HG03280 (cell line): ENCODE results near the gene LRP3.
"Not testable (repeated sequence)": the region's sequence is repeated elsewhere in the genome, so short reads cannot be mapped to it uniquely, and the experiment has no call there.

ENCODE experiments used
- ATAC-seq: cut with Tn5 transposase; IDR thresholded peaks from one replicate; pipeline ENCODE4 v1.9.1; 2021; ENCODE audit warnings: mild to moderate bottlenecking, moderate library complexity; ENCODE audit not compliant: unreplicated experiment

The LRP3 gene

DNA sequence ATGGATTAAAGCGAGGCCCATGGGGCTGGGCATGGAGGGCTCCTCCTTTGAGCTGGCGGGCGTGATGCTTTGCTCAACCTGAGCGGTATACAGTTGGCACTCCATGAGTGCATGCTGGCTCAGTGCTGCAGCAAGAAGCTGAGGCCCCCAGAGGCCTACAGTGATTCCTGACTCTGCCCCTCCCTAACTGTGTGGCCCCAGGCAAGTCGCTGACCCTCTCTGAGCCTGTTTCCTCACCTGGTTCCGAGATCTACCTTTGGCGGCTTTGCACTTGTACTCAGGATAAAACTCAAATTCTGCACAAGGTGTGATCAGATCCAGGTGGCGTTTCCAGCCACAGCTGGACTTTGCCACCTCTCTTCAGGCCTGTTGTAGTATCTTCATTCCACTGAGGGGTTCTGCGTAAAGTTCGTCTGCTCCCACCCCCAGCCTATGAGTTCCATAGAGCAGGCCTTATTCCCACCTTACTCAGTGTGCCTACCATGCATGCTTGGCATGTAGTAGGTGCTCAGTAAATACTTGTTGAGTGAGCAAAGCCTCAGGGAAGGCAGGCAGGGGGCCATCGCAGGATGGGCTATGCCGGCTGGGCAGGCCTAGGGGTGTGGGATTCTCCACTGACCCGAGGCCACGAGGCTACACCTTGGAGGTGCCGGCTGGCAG is 7.9 kb downstream of the LRP3 start:
- no peak for ATAC-seq

DNA sequence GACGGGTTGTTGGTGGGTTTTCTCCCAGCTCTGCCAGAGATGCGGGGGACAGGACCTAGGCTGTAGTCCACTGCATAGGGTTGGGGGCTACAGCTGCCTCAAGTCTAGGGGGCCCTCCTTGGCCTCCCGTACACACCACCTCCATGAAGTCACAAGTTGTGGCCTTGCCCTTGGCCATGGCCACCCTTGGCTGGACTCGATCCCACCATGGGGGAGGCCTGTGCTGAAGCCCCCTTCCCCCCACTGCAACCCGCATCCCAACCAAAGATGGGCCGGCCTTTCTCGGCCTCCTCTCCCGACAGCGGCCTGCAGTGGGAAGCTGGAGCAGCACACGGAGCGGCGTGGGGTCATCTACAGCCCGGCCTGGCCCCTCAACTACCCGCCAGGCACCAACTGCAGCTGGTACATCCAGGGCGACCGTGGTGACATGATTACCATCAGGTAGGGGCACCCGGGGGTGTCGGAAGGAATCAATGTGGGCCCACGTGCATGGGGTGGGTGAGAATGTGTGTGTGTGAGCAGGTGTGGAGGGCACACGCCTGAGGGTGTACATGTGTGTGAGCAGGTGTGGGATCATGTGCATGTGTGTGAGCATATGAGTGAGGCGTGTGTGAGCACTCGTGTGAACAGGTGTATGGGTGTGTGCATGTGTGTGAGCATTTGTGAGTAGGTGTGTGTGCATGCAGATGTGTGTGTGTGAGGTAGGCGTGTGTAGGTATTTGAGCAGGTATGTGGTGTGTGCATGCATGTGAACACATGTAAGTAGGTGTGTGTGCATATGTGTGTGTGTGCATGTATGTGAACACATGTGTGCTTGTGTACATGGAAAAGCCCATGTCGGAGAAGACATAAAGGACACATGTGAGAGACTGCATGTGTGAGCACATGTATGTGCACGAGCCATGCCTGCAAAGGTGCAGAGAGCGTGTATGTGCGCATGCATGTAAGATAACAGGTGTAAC is 8.7 kb downstream of the LRP3 start:
- no peak for ATAC-seq

DNA sequence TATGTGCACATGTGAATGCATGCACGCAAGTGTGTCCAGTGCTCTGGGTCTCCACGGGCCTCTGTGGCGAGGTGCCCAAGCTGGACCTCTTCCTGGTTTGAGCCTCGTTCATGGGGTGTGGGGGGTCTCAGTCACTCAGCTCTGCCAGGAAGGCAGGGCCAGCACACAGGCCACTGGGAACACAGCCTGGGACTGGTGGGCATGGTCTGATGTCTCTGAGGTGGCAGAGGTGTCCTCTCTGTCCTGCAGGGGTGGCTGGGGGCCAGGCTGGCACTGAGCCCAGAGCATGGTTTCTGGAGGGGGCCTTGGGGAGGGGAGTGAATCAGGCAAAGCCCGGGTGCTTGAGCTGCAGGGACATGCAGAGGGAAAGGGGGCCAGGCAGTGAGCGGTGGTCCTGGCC is 9.4 kb downstream of the LRP3 start:
- no peak for ATAC-seq

DNA sequence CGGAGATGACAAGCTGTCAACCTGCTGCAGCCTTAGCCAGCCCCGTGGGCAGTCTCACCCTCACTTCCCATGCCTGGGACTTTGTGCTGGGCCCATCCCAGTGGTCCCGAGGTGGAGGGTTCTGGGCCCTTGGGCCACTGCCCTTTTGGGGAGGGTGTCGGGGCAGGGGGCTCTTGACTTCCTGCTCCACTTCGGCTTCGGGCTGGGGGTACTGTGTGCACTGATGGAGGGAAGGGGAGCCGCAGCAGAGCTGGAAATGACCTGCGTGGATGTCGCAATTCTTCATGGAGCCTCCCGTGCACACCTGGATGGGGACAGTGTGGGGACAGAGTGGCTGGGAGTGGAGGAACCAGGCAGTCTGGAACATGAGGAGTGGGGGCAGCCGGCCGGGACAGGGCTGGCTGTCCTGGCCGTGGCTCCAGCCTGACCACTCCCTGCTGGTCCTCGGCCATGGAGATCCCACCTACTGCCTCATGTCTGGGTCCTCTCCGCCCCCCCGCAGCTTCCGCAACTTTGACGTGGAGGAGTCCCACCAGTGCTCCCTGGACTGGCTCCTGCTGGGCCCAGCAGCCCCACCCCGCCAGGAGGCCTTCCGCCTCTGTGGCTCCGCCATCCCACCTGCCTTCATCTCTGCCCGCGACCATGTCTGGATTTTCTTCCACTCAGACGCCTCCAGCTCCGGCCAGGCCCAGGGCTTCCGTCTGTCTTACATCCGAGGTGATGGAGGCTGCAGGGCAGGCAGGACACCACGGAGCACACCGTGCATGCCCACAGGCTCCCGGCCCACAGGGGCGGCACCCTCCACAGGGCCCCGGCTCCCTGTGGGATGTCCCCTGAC is 10.2 kb downstream of the LRP3 start:
- no peak for ATAC-seq

DNA sequence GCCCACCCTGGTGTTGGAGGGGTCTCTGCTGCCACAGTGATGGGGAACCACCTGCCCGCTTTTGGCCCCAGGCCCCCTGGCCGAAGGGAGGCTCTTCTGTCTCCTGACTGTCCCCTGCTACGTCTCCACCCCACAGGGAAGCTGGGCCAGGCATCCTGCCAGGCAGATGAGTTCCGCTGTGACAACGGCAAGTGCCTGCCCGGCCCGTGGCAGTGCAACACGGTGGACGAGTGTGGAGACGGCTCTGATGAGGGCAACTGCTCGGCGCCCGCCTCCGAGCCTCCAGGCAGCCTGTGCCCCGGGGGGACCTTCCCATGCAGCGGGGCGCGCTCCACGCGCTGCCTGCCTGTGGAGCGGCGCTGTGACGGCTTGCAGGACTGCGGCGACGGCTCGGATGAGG is 11.0 kb downstream of the LRP3 start:
- ATAC-seq: no peak

DNA sequence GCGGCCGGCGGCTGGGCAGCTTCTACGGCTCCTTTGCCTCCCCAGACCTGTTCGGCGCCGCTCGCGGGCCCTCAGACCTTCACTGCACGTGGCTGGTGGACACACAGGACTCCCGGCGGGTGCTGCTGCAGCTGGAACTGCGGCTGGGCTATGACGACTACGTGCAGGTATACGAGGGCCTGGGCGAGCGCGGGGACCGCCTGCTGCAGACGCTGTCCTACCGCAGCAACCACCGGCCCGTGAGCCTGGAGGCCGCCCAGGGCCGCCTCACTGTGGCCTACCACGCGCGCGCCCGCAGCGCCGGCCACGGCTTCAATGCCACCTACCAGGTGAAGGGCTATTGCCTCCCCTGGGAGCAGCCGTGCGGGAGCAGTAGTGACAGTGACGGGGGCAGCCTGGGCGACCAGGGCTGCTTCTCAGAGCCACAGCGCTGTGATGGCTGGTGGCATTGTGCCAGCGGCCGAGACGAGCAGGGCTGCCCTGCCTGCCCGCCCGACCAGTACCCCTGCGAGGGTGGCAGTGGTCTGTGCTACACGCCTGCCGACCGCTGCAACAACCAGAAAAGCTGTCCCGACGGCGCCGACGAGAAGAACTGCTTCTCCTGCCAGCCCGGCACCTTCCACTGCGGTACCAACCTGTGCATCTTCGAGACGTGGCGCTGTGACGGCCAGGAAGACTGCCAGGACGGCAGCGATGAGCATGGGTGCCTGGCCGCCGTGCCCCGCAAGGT is 11.6 kb downstream of the LRP3 start:
- ATAC-seq: no peak

DNA sequence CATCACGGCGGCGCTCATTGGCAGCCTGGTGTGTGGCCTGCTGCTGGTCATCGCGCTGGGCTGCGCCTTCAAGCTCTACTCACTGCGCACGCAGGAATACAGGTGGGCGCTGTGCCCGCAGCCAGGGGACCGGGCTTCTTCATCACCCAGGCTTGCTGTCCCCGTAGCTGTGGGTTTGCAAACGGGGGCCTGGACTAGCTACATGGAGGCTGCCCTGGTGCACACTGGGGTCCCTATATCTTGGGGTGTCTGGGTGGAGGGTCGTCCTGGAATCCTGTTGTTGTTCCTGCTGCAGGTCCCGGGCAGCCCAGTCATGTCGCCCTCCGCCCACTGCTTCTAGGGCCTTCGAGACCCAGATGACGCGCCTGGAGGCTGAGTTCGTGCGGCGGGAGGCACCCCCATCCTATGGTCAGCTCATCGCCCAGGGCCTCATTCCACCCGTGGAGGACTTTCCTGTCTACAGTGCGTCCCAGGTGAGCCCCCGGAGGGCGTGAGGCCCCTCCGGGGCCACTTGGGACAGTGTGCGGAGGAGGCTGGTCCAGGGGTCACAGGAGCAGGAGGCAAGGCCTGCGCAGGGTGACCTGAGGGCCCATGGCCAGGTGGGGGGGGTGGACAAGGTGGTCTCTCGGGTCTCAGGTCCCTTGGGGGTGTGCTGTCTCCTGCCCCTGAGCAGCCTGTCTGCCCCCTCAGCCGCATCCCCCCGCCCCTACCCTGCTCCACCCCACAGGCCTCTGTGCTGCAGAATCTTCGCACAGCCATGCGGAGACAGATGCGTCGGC is 12.3 kb downstream of the LRP3 start:
- ATAC-seq: no peak

DNA sequence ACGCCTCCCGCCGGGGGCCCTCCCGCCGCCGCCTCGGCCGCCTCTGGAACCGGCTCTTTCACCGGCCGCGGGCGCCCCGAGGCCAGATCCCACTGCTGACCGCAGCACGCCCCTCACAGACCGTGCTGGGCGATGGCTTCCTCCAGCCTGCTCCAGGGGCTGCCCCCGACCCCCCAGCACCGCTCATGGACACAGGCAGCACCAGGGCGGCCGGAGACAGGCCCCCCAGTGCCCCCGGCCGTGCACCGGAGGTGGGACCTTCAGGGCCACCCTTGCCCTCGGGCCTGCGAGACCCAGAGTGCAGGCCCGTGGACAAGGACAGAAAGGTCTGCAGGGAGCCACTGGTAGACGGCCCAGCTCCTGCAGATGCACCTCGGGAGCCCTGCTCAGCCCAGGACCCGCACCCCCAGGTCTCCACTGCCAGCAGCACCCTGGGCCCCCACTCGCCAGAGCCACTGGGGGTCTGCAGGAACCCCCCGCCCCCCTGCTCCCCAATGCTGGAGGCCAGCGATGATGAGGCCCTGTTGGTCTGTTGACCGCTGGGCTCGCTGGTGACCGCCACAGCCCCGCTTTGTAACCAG is 13.0 kb downstream of the LRP3 start:
- ATAC-seq: no peak

DNA sequence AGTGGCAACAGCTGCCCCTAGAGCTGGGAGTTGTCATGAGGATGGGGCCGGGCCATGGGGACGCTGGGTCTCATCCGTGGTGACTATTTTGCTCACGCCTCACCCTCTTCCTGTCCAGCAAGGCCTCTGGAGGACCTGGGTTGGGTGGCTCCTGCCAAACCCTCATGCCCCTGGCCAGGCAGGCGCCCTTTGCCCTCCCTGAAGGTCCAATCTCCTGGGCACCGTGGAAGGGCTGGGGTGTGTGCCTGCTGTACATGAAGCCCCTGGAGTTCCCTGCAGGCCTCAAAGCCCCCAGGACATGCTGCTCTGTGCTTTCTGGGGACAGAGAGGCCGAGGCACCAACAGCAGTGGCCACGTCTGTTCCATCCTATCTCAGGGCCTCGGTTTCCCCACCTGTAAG is 13.8 kb downstream of the LRP3 start:
- ATAC-seq: no peak

DNA sequence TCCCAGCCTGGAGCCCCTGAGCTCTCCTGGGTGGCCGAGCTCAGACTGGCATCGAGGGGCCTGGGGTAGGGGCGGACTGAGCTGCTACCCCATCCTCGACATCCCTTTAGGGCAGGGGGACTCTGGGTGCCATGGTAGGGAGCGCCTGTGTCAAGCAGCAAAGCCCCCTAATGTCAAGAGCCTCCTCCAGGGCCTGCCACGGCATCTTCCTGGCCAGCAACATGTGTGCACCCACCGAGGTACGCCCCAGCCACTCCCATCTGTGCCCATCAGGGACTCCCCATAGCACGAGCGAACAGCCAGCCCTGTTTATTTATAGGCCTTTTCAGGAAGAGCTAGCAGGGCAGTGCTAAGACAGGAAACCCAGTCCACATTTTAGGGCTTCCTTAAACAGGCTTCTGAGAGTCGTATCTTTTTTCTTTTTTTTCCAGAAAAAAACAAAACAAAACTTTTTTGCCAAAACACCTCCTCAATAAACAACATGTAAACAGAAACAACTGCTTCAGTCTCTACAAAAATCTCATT is 14.3 kb downstream of the LRP3 start:
- ATAC-seq: no peak

DNA sequence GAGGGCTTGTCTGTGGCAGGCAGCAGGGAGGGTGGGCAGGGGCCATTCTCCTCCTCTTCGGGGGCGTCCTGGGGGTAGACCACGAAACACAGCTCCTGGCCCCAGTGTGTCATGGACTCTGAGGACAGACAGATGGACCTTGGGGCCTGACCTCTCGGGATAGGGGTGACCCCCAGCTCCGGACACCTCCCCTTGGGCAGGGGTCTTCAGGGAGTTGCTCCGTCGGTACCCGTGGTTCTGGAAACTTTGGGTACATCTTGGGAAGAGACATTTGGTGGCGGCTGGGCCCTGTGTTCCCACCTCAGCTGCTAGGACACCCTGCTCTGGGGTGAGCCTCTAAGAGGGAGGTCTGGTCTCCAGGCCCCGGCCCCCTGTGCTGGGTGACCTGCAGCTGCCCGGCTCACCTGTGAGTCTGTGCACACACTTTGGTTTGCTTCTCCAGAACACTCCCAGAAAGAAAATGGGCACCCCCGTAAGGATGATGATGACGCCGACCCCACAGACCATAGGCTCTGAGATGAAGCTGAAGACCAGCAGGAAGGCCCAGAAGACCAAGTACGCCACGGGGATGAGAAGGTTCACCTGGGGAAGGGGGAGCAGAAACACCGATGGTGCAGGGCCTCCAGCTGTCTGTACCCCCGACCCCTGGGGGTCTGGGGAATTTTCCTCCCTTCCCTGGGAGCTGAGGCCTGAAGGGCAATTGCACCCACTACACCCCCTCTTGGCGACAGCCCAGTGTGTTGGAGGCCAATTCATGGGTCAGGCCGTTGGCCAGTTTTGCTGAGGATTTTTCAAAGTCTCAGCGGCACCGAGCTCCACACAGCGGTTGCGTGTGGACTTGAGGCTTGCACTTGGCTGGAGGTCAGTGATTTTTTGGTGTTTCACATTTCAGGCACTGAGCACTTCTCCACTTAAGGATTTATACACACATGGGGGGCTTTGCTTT is 15.0 kb downstream of the LRP3 start:
- no peak for ATAC-seq

DNA sequence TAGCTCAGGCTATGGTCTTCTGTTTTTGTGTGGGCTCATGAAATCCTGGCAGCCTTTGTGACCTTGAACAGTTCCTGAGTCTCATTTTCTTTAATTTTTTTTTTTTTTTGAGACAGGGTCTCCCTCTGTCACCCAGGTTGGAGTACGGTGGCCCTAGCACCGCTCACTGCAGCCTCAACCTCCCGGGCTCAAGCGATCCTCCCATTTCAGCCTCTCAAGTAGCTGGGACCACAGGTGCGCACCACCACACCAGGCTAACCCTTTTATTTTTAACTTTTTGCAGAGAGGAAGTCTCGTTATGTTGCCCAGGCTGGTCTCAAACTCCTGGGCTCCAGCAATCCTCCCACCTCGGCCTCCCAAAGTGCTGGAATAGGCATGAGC is 15.7 kb downstream of the LRP3 start:
- ATAC-seq: not testable (repeated sequence)

DNA sequence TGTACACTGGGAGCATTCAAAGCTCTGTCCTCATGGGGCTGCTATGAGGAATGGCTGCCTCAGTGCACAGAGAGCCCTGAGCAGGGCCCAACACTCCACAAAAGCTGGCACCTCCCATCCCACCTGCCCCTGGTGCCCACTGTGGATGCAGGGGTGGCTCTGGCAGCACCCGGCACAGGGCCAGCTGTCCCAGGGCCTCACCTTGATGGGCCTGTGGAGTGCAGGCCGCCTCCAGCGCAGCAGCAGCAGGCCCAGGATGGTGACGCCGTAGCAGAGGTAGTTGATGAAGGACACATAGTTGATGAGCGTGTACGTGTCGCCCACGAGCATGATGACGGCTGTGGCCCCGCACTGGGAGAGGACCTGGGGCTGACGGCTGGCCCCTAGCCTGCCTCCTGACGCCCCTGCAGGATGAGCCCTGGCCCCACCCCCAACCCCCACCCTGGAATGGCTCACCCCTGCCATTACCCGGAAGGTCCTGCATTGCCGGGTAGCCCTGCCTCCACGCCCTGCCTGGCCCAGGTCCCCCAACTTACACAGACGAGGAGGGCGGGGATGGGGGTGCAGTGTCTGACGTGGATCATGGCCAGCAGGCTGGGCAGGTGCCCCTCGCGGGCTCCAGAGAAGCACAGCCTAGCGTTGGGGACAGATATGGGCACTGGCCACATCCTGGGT is 16.3 kb downstream of the LRP3 start:
- ATAC-seq: no peak

DNA sequence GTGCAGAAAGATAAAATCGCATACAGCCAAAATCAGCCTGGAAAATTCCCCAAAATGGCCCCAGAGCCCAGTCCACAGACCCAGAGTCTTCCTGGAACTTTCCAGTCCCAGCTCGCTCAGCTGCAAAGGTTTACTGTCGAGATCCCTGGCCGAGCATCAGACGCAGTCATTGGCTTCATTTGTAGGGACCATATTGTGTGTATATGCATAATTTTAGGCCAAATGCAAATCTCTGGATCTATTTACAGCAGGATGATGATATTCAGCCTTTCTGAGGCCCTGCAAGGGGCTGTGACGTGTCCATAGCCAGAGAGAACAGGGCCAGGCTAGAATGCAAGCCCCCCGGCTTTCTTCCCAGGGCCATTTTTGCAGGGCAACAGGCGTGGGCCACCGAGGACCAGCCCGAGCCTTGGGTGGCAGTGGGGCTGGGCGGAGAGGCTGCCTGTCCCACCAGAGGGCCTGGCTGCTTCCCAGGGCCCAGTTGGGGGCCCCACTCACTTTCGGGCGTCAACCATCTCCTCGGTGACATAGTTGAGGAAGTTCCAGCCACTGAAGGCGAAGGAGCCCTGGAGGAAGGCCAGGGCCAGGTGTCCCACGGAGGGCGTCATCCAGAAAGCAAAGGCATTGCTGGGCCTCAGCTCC is 17.8 kb downstream of the LRP3 start:
- no peak for ATAC-seq

DNA sequence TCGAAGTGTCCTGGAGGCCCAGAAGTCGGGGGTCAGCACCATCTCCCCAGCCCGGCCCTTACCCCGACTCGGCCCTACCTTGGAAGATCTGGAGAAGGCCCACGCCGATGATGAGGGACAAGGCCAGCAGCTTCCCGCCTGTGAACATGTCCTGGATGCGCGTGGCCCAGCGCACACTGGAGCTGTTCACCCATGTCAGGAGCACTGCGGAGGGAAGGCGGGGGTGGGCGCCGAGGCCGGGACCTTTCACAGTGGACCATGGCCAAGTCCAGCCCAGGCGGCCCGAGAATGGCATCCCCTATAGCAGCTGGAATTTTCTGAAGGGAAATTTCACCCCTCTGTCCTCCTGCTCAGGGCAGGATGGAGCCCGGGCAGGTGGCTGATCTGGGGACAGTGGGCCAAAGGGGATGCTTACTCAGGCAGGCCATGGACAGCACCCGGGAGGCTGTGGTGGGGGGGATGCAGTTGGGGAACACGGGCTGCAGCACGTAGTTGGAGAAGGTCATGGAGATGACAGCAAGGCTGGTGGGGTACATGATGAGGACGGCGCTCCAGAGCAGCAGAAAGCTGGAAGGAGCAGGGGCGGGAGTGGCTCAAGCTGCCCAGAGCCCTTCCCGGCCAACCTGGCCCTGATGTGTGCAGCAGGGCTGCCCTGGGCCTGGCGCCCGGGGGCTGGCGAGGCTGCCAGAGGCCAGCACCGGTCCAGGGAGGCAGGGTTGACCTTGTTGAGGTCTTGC is 18.5 kb downstream of the LRP3 start:
- ATAC-seq: no peak

DNA sequence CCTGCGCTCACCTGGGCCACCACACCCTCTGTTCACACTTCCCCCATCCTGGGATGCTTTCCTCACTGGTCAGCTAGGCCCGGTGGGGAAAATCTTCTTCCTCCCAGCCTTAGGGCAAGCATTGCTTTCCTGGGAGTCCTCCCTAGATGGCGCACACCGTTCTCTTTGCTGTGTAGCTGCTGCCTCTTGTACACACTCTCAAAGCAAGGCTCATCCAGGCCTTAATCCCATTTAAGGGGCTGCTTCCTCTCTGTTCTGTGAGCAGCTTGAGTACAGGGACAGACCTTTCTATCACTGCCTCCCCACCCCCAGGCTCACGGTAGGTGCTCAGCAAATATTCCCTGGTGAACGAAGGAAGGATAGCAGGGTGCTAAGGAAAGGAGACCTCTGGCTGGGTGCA is 20.5 kb downstream of the LRP3 start:
- ATAC-seq: no peak
